SU-DHL-6 (cell line): Measurements from ENCODE around the gene UMODL1.

Experiments used
- H2AFZ ChIP-seq: fragments of 200-600 bp; sonication (generic); 2 replicates; pipeline ENCODE4 v1.6.1; 2014; ENCODE audit warnings: low read depth, mild to moderate bottlenecking, moderate library complexity, mixed read lengths, antibody characterized with exemption, low read length; ENCODE audit not compliant: severe bottlenecking
- H3F3A ChIP-seq: fragments of 200-600 bp; shearing (Covaris generic); 2 replicates; pipeline ENCODE4 v1.6.0; 2016; ENCODE audit warnings: antibody characterized with exemption, mild to moderate bottlenecking; ENCODE audit not compliant: insufficient read depth
- H3K27ac ChIP-seq: fragments of 200-600 bp; sonication (generic); 2 replicates; pipeline ENCODE4 v1.5.1; 2016; ENCODE audit warnings: low read depth, mild to moderate bottlenecking, low read length, moderate library complexity, mixed read lengths
- H3K27me3 ChIP-seq: fragments of 200-600 bp; sonication (generic), shearing (Covaris generic); 2 replicates; pipeline ENCODE4 v1.6.0; 2014; ENCODE audit warnings: mild to moderate bottlenecking, low read length
- H3K36me3 ChIP-seq: fragments of 200-600 bp; sonication (generic); 2 replicates; pipeline ENCODE4 v1.6.1; 2014; ENCODE audit warnings: mild to moderate bottlenecking, low read length, mixed read lengths
- H3K4me2 ChIP-seq: fragments of 300-600, 200-600 bp; shearing (Covaris generic), sonication (generic); 2 replicates; pipeline ENCODE4 v1.6.0; 2014; ENCODE audit warnings: low read length, low read depth, mild to moderate bottlenecking; ENCODE audit not compliant: poor library complexity, severe bottlenecking
- H3K4me3 ChIP-seq: fragments of 200-600 bp; sonication (generic); 2 replicates; pipeline ENCODE4 v1.5.1; 2014; ENCODE audit warnings: antibody characterized with exemption, low read length, mild to moderate bottlenecking, mixed read lengths; ENCODE audit not compliant: insufficient read depth, poor library complexity, severe bottlenecking
- H3K79me2 ChIP-seq: fragments of 200-600 bp; sonication (generic); 2 replicates; pipeline ENCODE4 v1.6.1; 2014; ENCODE audit warnings: mild to moderate bottlenecking, low read length, moderate library complexity; ENCODE audit not compliant: insufficient read depth
- H3K9ac ChIP-seq: fragments of 200-600 bp; sonication (generic); 2 replicates; pipeline ENCODE4 v1.7.0; 2014; ENCODE audit warnings: mild to moderate bottlenecking, low read length
- H3K9me2 ChIP-seq: fragments of 200-600 bp; sonication (generic); replicated peaks from 2 replicates; pipeline ENCODE4 v1.6.1; 2014; ENCODE audit warnings: low read length; ENCODE audit not compliant: insufficient read depth
- H3K9me3 ChIP-seq: fragments of 200-600 bp; sonication (generic); 2 replicates; pipeline ENCODE4 v1.6.1; 2014; ENCODE audit warnings: low read length, mixed read lengths; ENCODE audit not compliant: insufficient read depth
- H4K20me1 ChIP-seq: fragments of 200-600 bp; sonication (generic); 2 replicates; pipeline ENCODE4 v1.6.1; 2014; ENCODE audit warnings: low read depth, mild to moderate bottlenecking, antibody characterized with exemption, low read length, moderate library complexity, mixed read lengths
- EZH2phosphoT487 ChIP-seq: fragments of 200-600 bp; sonication (generic), shearing (Covaris generic); conservative IDR thresholded peaks from 2 replicates; pipeline ENCODE4 v1.6.1; 2018; ENCODE audit warnings: mild to moderate bottlenecking, antibody characterized with exemption, low read length, moderate library complexity, mixed read lengths
- TF ChIP-seq, protein P1 (sequence below): fragments of 200-600 bp; sonication (generic); IDR thresholded peaks from one replicate; pipeline ENCODE4 v1.5.1; 2017; ENCODE audit warnings: antibody characterized with exemption, mild to moderate bottlenecking, low read length, moderate library complexity; ENCODE audit not compliant: insufficient read depth, poor library complexity, severe bottlenecking

UMODL1 gene

DNA sequence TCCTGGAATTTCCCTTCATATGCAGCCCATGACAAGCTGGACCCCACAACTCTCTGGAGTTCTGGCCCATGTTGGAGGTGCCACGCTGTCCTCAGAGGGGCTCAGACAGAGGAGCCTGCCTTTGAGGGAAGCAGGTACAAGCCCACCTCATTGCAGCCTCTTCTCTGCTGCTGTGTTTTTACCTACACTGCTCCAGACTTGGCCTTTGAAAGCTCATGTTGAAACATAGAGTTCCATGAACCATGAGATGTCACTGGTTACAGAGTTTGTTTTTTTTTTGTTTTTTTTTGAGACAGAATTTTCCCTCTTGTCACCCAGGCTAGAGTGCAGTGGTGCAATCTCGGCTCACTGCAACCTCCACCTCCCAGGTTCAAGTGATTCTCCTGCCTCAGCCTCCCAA, 38.9 kb upstream of the UMODL1 start:
- no peak overlapping the region for H3K27ac ChIP-seq

DNA sequence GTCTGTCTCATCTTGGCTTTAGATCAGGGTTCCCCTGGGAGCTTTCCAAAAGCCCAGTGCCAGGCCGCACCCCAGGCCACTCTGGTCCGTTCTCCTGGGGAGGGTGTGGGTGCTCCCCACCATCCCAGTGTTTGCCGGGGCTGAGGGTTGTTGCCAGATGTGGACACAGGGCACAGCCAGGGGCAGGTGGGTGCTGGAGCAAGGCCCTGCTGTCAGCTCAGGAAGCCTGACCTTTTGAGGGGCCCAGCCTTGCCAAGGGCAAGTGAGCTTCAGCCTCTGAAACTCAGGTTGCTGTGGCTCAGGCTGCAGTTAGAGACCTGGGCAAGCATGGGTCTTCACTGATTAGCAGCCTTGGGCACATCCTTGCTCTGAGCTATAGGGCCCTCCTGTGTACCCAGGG, 38.1 kb upstream of the UMODL1 start:
- Histone ChIP-seq H3K27ac (no peak overlapping the region), H4K20me1 (no peaks in the 10 kb centered on the region), H3K4me3 (no peak overlapping the region), H3K9me2 (no peaks in the 10 kb centered on the region), H3K36me3 (no peaks in the 10 kb centered on the region), H3K4me2 (no peak overlapping the region), H3K27me3 (no peaks in the 10 kb centered on the region), H3K79me2 (no peaks in the 10 kb centered on the region), H3F3A (no peaks in the 10 kb centered on the region), H2AFZ (no peak overlapping the region), H3K9ac (no peak overlapping the region), H3K9me3 (no peaks in the 10 kb centered on the region)
- no peak for TF ChIP-seq EZH2phosphoT487
- TF ChIP-seq, protein P1, sequence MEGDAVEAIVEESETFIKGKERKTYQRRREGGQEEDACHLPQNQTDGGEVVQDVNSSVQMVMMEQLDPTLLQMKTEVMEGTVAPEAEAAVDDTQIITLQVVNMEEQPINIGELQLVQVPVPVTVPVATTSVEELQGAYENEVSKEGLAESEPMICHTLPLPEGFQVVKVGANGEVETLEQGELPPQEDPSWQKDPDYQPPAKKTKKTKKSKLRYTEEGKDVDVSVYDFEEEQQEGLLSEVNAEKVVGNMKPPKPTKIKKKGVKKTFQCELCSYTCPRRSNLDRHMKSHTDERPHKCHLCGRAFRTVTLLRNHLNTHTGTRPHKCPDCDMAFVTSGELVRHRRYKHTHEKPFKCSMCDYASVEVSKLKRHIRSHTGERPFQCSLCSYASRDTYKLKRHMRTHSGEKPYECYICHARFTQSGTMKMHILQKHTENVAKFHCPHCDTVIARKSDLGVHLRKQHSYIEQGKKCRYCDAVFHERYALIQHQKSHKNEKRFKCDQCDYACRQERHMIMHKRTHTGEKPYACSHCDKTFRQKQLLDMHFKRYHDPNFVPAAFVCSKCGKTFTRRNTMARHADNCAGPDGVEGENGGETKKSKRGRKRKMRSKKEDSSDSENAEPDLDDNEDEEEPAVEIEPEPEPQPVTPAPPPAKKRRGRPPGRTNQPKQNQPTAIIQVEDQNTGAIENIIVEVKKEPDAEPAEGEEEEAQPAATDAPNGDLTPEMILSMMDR: no peak

More for the DNA sequence above, 38.9 kb upstream of the UMODL1 start:
- no peaks in the 10 kb centered on the region for H4K20me1 ChIP-seq
- no peaks in the 10 kb centered on the region for H3K36me3 ChIP-seq
- H3K4me3 ChIP-seq: no peak overlapping the region
- H3K9me3 ChIP-seq: no peaks in the 10 kb centered on the region
- no peaks in the 10 kb centered on the region for H3K79me2 ChIP-seq
- H3K4me2 ChIP-seq: no peak overlapping the region
- H3K9ac ChIP-seq: no peak overlapping the region
- H2AFZ ChIP-seq: no peak overlapping the region
- no peaks in the 10 kb centered on the region for H3F3A ChIP-seq
- TF ChIP-seq, protein P1: no peak
- no peak for TF ChIP-seq EZH2phosphoT487
- H3K9me2 ChIP-seq: no peaks in the 10 kb centered on the region
- no peaks in the 10 kb centered on the region for H3K27me3 ChIP-seq

DNA sequence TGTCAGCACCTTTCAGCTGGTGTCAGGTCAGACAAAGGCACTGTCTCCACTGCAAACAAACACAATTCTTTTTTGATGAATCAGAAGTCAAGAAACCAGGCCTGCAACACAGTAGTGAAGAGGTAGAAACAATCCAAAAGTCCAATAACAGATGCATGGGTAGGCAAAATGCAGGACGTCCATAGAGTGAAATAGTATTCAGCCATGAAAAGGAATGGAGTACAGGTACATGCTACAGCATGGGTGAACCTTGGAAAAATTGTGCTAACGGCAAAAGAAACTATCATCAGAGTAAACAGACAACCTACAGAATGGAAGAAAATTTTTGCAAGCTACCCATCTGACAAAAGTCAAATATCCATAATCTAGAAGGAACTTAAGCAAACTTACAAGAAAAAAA, 34.8 kb upstream of the UMODL1 start:
- H3K9ac ChIP-seq: no peak overlapping the region
- H3K79me2 ChIP-seq: no peaks in the 10 kb centered on the region
- no peaks in the 10 kb centered on the region for H3K9me3 ChIP-seq
- no peaks in the 10 kb centered on the region for H3K27me3 ChIP-seq
- TF ChIP-seq, protein P1: no peak
- TF ChIP-seq EZH2phosphoT487: no peak
- H3K9me2 ChIP-seq: no peaks in the 10 kb centered on the region
- no peak overlapping the region for H3K4me3 ChIP-seq
- H3K27ac ChIP-seq: no peak overlapping the region
- H3K36me3 ChIP-seq: no peaks in the 10 kb centered on the region
- no peaks in the 10 kb centered on the region for H3F3A ChIP-seq
- no peak overlapping the region for H3K4me2 ChIP-seq
- no peaks in the 10 kb centered on the region for H4K20me1 ChIP-seq
- no peak overlapping the region for H2AFZ ChIP-seq
